Fibroblast of lung (primary cell): ENCODE measurements around the gene ATP1A3.

Experiments used
- EZH2 ChIP-seq: IDR thresholded peaks from 2 replicates; pipeline ENCODE4 v1.5.1; 2012; ENCODE audit warnings: low read length, control low read depth, mild to moderate bottlenecking; ENCODE audit errors: missing control alignments
- TF ChIP-seq, protein P1 (sequence below), 2 donors: IDR thresholded peaks in 1 of 2; conservative IDR thresholded peaks in 1 of 2; 1 replicate in 1 of 2; 2 replicates in 1 of 2; pipeline ENCODE4 v1.5.1; 2011 to 2012; ENCODE audit warnings: low read length in 2 of 2, control low read depth in 1 of 2, inconsistent platforms in 1 of 2, low read depth in 1 of 2, mild to moderate bottlenecking in 1 of 2

GRCh38 chr19:41937525-41938468 lies 56.2 kb downstream of the ATP1A3 start:
- TF ChIP-seq, protein P1, sequence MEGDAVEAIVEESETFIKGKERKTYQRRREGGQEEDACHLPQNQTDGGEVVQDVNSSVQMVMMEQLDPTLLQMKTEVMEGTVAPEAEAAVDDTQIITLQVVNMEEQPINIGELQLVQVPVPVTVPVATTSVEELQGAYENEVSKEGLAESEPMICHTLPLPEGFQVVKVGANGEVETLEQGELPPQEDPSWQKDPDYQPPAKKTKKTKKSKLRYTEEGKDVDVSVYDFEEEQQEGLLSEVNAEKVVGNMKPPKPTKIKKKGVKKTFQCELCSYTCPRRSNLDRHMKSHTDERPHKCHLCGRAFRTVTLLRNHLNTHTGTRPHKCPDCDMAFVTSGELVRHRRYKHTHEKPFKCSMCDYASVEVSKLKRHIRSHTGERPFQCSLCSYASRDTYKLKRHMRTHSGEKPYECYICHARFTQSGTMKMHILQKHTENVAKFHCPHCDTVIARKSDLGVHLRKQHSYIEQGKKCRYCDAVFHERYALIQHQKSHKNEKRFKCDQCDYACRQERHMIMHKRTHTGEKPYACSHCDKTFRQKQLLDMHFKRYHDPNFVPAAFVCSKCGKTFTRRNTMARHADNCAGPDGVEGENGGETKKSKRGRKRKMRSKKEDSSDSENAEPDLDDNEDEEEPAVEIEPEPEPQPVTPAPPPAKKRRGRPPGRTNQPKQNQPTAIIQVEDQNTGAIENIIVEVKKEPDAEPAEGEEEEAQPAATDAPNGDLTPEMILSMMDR (conservative IDR thresholded peaks at IDR 0.05 in 1 of 2, IDR thresholded peaks at IDR 0.05 in 1 of 2; ENCODE audit: low read depth in 1 of 2, low read length in 2 of 2): no peak
- no peak for TF ChIP-seq EZH2
